GM12878 (cell line): ENCODE results near the gene NEURL3. TPM values are rescaled to one million over a fixed set of nuclear protein-coding genes. Genes with fewer than 3 reads are reported as not detected.

ENCODE experiments used
- BCL11A ChIP-seq: IDR thresholded peaks from 2 replicates; pipeline ENCODE4 v1.6.1; 2011; ENCODE audit warnings: low read depth, low read length
- CREB1 ChIP-seq: IDR thresholded peaks from 2 replicates; pipeline ENCODE4 v1.6.1; 2012; ENCODE audit warnings: low read depth, mild to moderate bottlenecking, inconsistent platforms
- EP300 ChIP-seq, 2 experiments: fragments of 150-350 bp in 1 of 2; IDR thresholded peaks; 2 replicates each; pipeline ENCODE4 v1.6.1; 2011 to 2012; ENCODE audit warnings: low read depth in 2 of 2, low read length in 2 of 2, borderline replicate concordance in 1 of 2, improper control_type of control experiment in 1 of 2, inconsistent platforms in 1 of 2; ENCODE audit not compliant: control insufficient read depth in 1 of 2
- HDGF ChIP-seq: fragments of 450-650 bp; IDR thresholded peaks from 2 replicates; pipeline ENCODE4 v1.6.1; 2016; ENCODE audit warnings: antibody characterized with exemption
- PML ChIP-seq: IDR thresholded peaks from 2 replicates; pipeline ENCODE4 v1.6.1; 2012; ENCODE audit warnings: low read length, inconsistent platforms
- RELA ChIP-seq: fragments of 450-650 bp; IDR thresholded peaks from 2 replicates; pipeline ENCODE4 v1.8.0; 2014; ENCODE audit warnings: borderline replicate concordance; ENCODE audit not compliant: partially characterized antibody
- SKIL ChIP-seq: fragments of 450-650 bp; IDR thresholded peaks from 2 replicates; pipeline ENCODE4 v1.6.1; 2017; ENCODE audit warnings: mild to moderate bottlenecking, low read depth, inconsistent platforms; ENCODE audit not compliant: poor library complexity, severe bottlenecking
- SMARCA5 ChIP-seq: fragments of 450-650 bp; IDR thresholded peaks from 2 replicates; pipeline ENCODE4 v1.6.1; 2017; ENCODE audit warnings: mild to moderate bottlenecking
- SMC3 ChIP-seq: IDR thresholded peaks from 2 replicates; pipeline ENCODE4 v1.6.1; 2011; ENCODE audit warnings: low read length, improper control_type of control experiment, borderline replicate concordance
- STAT1 ChIP-seq: fragments of 450-650 bp; conservative IDR thresholded peaks from 2 replicates; pipeline ENCODE4 v1.6.1; 2014; ENCODE audit warnings: antibody characterized with exemption, mild to moderate bottlenecking
- ZNF622 ChIP-seq: fragments of 450-650 bp; IDR thresholded peaks from 2 replicates; pipeline ENCODE4 v1.6.1; 2017; ENCODE audit warnings: mild to moderate bottlenecking, inconsistent platforms
- ZZZ3 ChIP-seq: IDR thresholded peaks from 2 replicates; pipeline ENCODE4 v1.6.1; 2011; ENCODE audit warnings: low read depth; ENCODE audit not compliant: control insufficient read depth, insufficient read length
- polyA plus RNA-seq, 11 experiments: library from polyadenylated mRNA; depleted of rRNA in 4 of 11; unstranded in 6 of 11; stranded (reverse) in 5 of 11; fragments of >200 nt; fragmentation: Nextera tagmentation in 4 of 11; fragmentation: Illumina TruSeq in 1 of 11; extraction: Ambion mirVana in 4 of 11; extraction: Trizol in 1 of 11; gene quantifications; 1 replicate in 1 of 11; 2 replicates in 10 of 11; pipeline versions ENCODE4 v1.2.1 to v1.2.3, GENCODE V29; 2011 to 2016; ENCODE audit warnings: inconsistent platforms in 2 of 11, missing spikeins in 2 of 11, low read depth in 1 of 11
- total RNA-seq, 4 experiments: library from RNA; depleted of rRNA in 3 of 4; stranded (reverse); fragments of >200 nt in 3 of 4; fragmentation: Illumina TruSeq in 1 of 4; extraction: Trizol in 1 of 4; gene quantifications; 2 replicates each; pipeline versions ENCODE4 v1.2.1 to v1.2.3, GENCODE V29; 2013 to 2021
- TF ChIP-seq, protein P1 (sequence below): IDR thresholded peaks from 2 replicates; pipeline ENCODE4 v1.6.1; 2012; ENCODE audit warnings: improper control_type of control experiment, low read depth, low read length; ENCODE audit not compliant: insufficient replicate concordance
- TF ChIP-seq, protein P2 (sequence below): fragments of 450-650 bp; conservative IDR thresholded peaks from 2 replicates; pipeline ENCODE4 v1.6.1; 2017; ENCODE audit warnings: mild to moderate bottlenecking, moderate library complexity
- TF ChIP-seq, protein P3 (sequence below): fragments of 450-650 bp; formaldehyde crosslinking; IDR thresholded peaks from 2 replicates; pipeline ENCODE4 v1.4.0; 2020; ENCODE audit warnings: mild to moderate bottlenecking, moderate library complexity
- TF ChIP-seq, protein P4 (sequence below): fragments of 150-350 bp; IDR thresholded peaks from 2 replicates; pipeline ENCODE4 v1.6.1; 2014; ENCODE audit warnings: mild to moderate bottlenecking, low read depth, low read length

The NEURL3 gene
- total and polyA plus RNA-seq, 10 of the 15 experiments (the other 5 are each of a cell fraction or from before 2014, with no cell fraction given), result 0.03 to 6.3 (median 0.47) TPM

DNA sequence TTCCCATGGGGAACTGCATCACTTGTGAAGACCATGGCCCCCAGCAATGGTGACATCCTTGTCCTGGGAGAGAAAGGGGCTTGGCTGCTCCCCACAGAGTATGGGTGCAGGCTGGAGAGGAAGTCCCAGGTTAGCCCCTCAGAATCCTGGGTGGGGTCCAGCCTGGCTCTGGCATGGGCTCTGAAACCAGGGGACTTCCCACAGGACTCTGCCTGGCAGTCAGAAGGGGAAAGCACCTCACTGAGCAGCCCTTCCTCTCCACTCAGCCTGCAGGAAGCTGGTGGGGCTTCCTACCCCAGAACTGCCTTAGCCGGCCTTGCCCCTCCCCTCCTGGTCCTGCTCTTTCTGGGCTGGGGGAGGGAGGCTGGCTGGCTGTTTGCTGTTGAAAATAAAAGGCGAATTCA lies 3.7 kb downstream of the NEURL3 start (continued):
- no peak for TF ChIP-seq HDGF
- no peak for TF ChIP-seq BCL11A
- no peak for TF ChIP-seq ZZZ3
- no peak for TF ChIP-seq ZNF622
- TF ChIP-seq, protein P1, sequence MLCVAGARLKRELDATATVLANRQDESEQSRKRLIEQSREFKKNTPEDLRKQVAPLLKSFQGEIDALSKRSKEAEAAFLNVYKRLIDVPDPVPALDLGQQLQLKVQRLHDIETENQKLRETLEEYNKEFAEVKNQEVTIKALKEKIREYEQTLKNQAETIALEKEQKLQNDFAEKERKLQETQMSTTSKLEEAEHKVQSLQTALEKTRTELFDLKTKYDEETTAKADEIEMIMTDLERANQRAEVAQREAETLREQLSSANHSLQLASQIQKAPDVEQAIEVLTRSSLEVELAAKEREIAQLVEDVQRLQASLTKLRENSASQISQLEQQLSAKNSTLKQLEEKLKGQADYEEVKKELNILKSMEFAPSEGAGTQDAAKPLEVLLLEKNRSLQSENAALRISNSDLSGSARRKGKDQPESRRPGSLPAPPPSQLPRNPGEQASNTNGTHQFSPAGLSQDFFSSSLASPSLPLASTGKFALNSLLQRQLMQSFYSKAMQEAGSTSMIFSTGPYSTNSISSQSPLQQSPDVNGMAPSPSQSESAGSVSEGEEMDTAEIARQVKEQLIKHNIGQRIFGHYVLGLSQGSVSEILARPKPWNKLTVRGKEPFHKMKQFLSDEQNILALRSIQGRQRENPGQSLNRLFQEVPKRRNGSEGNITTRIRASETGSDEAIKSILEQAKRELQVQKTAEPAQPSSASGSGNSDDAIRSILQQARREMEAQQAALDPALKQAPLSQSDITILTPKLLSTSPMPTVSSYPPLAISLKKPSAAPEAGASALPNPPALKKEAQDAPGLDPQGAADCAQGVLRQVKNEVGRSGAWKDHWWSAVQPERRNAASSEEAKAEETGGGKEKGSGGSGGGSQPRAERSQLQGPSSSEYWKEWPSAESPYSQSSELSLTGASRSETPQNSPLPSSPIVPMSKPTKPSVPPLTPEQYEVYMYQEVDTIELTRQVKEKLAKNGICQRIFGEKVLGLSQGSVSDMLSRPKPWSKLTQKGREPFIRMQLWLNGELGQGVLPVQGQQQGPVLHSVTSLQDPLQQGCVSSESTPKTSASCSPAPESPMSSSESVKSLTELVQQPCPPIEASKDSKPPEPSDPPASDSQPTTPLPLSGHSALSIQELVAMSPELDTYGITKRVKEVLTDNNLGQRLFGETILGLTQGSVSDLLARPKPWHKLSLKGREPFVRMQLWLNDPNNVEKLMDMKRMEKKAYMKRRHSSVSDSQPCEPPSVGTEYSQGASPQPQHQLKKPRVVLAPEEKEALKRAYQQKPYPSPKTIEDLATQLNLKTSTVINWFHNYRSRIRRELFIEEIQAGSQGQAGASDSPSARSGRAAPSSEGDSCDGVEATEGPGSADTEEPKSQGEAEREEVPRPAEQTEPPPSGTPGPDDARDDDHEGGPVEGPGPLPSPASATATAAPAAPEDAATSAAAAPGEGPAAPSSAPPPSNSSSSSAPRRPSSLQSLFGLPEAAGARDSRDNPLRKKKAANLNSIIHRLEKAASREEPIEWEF, result no peak
- TF ChIP-seq, protein P2, sequence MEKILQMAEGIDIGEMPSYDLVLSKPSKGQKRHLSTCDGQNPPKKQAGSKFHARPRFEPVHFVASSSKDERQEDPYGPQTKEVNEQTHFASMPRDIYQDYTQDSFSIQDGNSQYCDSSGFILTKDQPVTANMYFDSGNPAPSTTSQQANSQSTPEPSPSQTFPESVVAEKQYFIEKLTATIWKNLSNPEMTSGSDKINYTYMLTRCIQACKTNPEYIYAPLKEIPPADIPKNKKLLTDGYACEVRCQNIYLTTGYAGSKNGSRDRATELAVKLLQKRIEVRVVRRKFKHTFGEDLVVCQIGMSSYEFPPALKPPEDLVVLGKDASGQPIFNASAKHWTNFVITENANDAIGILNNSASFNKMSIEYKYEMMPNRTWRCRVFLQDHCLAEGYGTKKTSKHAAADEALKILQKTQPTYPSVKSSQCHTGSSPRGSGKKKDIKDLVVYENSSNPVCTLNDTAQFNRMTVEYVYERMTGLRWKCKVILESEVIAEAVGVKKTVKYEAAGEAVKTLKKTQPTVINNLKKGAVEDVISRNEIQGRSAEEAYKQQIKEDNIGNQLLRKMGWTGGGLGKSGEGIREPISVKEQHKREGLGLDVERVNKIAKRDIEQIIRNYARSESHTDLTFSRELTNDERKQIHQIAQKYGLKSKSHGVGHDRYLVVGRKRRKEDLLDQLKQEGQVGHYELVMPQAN, result no peak
- TF ChIP-seq RELA, result peak; percentile 76
- TF ChIP-seq, protein P3, sequence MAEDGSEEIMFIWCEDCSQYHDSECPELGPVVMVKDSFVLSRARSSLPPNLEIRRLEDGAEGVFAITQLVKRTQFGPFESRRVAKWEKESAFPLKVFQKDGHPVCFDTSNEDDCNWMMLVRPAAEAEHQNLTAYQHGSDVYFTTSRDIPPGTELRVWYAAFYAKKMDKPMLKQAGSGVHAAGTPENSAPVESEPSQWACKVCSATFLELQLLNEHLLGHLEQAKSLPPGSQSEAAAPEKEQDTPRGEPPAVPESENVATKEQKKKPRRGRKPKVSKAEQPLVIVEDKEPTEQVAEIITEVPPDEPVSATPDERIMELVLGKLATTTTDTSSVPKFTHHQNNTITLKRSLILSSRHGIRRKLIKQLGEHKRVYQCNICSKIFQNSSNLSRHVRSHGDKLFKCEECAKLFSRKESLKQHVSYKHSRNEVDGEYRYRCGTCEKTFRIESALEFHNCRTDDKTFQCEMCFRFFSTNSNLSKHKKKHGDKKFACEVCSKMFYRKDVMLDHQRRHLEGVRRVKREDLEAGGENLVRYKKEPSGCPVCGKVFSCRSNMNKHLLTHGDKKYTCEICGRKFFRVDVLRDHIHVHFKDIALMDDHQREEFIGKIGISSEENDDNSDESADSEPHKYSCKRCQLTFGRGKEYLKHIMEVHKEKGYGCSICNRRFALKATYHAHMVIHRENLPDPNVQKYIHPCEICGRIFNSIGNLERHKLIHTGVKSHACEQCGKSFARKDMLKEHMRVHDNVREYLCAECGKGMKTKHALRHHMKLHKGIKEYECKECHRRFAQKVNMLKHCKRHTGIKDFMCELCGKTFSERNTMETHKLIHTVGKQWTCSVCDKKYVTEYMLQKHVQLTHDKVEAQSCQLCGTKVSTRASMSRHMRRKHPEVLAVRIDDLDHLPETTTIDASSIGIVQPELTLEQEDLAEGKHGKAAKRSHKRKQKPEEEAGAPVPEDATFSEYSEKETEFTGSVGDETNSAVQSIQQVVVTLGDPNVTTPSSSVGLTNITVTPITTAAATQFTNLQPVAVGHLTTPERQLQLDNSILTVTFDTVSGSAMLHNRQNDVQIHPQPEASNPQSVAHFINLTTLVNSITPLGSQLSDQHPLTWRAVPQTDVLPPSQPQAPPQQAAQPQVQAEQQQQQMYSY (CRISPR knock-in tag), result no peak
- TF ChIP-seq STAT1, result no peak
- no peak for TF ChIP-seq CREB1
- no peak for TF ChIP-seq SKIL
- TF ChIP-seq PML, result no peak
- peak; percentile 12; the same call in 1 of the 2 replicates for TF ChIP-seq SMARCA5
- TF ChIP-seq, protein P4, sequence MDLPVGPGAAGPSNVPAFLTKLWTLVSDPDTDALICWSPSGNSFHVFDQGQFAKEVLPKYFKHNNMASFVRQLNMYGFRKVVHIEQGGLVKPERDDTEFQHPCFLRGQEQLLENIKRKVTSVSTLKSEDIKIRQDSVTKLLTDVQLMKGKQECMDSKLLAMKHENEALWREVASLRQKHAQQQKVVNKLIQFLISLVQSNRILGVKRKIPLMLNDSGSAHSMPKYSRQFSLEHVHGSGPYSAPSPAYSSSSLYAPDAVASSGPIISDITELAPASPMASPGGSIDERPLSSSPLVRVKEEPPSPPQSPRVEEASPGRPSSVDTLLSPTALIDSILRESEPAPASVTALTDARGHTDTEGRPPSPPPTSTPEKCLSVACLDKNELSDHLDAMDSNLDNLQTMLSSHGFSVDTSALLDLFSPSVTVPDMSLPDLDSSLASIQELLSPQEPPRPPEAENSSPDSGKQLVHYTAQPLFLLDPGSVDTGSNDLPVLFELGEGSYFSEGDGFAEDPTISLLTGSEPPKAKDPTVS, result no peak
- no peak for TF ChIP-seq EP300 (IDR thresholded peaks at IDR 0.05; ENCODE audit: borderline replicate concordance in 1 of 2, control insufficient read depth in 1 of 2, low read depth in 2 of 2, low read length in 2 of 2)
- no peak for TF ChIP-seq SMC3
